Effector CD4-positive, alpha-beta T cell (primary cell): ENCODE results near the gene FAM234A.

Source experiments
- DNase-seq: peaks from one replicate; pipeline ENCODE4 v3.0.0-alpha.2; 2020

The FAM234A gene

DNA sequence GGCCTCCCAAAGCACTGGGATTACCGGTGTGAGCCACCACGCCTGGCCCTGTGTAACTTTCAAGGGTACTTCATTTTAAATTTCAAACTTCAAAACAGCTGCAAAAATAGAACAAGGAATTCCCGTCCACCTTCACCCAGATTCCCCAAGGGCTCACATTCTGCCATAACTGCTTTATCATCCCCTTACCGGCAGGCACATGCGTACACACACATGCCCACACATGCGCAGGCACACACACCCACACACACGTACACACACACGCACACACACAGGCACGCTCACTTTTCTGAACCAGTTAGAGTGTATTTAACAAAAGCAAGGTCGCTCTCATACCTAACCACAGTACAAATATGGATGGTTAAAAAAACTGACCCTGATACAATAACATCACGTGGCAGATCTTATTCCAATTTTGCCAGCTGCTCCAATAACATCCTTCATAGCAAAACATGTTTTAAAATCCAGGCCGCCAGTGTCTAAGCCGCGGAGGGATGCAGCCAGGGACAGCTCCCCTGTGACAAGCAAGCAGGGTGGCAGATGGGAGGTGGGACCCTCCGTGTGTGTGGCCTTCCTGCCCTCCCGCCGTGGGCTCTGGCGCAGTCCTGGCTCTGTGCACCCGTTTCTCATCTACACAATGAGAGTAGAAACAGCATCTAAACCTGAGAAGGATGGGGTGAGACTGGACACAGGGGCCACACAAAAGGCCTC, 71.5 kb downstream of the FAM234A start:
- DNase-seq: no peak

DNA sequence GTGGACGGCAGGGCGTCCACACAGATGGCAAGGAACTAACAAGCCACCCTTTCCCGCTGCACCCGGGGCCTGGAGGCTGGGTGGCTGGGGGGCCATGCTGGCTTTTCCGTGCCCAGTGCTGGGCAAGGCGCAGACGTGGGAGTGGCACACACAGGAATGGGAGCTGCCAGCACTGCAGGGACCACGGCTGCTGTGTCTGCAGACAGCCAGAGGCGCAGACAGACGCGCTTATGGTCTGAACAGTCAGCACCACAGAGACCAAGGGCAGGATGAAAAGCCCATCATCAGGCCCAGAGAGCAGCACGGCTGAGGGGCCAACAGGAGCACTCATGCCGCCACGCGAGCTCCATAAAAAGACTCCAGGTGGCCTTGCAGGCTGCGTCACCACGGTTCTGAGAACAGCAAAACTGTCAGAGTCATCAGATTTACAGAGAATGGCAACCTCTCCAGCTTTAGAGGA, 72.3 kb downstream of the FAM234A start:
- DNase-seq: no peak

DNA sequence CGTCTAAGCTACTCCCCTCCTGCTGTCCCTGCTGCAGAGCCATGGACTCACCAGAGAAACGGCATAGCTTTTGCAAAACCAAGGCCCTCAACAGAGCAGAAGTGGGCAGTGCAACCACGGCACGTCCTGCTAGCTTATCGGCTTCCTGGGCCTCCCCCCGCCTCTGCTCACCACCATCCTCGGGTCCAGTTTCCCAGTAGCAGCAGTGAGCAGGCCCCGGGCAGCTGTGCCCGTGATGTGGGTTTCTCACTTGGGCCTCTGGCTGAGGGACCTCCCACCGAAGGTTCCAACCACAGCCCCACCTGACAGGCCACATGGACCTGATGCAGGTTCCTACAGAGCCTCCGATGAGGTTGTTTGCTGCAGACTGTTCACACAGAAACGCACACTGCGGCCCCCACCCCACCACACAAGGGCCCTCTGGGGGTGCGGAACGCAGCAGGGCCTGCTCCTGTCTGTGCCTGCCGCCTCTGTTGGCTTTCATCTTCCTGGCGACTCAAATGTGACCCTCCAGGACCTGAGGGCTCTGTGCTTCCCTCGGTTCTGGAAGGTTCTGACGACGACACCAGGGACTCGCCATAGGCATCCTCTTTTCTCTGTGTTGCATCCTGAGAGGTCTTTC, 73.2 kb downstream of the FAM234A start:
- DNase-seq: no peak

DNA sequence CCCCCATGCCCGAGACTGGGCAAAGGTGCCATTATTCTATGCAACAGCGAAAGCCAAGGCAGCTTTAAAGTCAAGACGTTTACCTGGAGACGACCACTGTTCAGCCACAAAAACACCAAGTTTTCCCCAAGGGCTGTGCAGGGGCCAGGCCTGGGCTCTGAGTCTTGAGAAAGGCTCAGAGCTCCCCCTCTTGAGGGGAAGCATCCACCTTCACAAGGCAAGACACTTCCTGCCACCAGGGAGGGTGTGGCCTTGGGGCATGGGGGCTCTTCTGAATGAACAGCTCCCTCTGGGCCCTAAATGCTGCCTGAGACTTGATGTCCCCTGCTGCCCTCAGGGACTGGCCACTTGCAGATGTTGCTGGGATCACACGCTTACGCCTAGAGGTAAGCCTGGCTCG, 74.9 kb downstream of the FAM234A start:
- DNase-seq: no peak

DNA sequence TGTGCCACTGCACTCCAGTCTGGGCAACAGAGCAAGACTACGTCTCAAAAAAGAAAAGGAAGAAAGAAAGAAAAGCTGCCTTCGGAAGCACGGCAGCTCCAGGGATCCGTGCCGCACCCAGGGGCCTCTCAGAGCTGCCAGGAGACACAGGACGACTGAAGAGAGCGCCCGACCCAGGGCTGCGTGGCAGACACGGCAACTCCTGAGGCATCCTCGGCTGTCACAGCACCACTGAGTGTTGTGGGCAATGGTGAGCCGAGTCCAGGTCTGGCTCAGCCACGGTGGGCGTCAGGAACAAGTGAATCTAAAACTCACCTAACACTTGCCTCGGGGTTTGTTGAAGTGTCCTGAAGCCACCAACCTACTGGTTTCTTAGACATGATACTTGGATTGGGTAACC, 77.1 kb downstream of the FAM234A start:
- DNase-seq: no peak

DNA sequence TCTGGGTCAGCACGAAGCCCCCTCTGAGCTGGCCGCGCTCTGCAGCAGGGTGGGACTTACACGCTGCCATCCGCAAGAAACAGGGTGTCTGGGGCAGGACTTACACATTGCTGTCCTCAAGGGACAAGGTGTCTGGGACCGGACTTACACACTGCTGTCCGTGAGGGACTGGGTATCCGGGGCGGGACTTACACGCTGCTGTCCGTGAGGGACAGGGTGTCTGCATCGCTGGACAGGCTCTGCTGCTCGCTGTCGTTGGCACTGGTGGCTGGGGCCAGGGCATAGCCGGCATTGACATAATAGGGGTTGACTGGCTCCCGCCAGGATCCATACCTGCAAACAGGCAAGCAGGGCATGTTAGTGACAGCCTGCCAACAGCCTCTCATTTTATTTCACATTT, 79.7 kb downstream of the FAM234A start:
- DNase-seq: no peak

DNA sequence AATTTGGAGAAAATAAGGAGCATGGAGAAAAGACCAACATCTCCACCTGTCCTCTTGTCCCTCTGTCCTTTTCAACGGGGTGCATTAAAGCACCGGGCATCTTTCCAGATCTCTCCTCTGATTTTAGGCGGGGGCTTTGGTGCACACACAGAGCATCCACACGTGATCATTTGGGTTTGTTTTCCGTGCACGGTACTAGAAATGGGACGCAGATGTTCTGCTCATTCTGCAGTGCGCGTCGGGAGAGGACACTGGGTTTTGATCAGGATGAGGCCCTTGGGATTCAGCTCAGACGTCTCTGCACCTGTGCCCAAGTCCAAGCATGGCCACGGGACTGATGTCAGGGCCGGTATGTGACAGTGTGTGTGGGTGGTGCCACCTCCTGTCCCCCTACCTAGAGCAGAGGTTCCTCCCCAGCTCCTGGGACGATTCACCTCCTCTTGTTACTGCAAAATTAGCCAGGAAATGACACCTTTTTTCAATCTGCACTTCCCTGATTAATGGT, 80.2 kb downstream of the FAM234A start:
- DNase-seq: no peak
